OCI-LY7 (cell line): ENCODE data around the gene RAX. TPM values are rescaled to one million over a fixed set of nuclear protein-coding genes. Genes with fewer than 3 reads are reported as not detected.

Experiments used
- BruUV-seq: library from RNA; stranded (reverse); fragments of 400-500 nt; replicated peaks from 2 replicates; lab custom pipeline; 2021; lab: Mats Ljungman, UMichigan
- CTCF ChIA-PET: fragments of 300-600 bp; sonication (Branson Sonifier 250); formaldehyde crosslinking; loops from one replicate; lab custom pipeline; 2022; ENCODE audit warnings: antibody characterized with exemption; ENCODE audit not compliant: unreplicated experiment; lab: Charles Lee
- POLR2A ChIA-PET: fragments of 300-600 bp; sonication (Branson Sonifier 250); formaldehyde crosslinking; loops from one replicate; lab custom pipeline; 2022; ENCODE audit warnings: antibody characterized with exemption; lab: Charles Lee
- DNase-seq: peaks from one replicate; pipeline ENCODE4 v3.0.0-alpha.2; 2015; ENCODE audit warnings: low spot score
- H2AFZ ChIP-seq: fragments of 200-600 bp; sonication (generic), shearing (Covaris generic); 2 replicates; pipeline ENCODE4 v1.6.1; 2014; ENCODE audit warnings: mild to moderate bottlenecking, antibody characterized with exemption, low read length, moderate library complexity
- H3K27ac ChIP-seq: fragments of 200-600 bp; sonication (generic); 2 replicates; pipeline ENCODE4 v1.5.1; 2014; ENCODE audit warnings: mixed run types, low read depth, mild to moderate bottlenecking, moderate library complexity, low read length, inconsistent platforms; ENCODE audit not compliant: poor library complexity, severe bottlenecking
- H3K36me3 ChIP-seq: fragments of 200-600 bp; sonication (generic); 2 replicates; pipeline ENCODE4 v1.6.1; 2014; ENCODE audit warnings: mild to moderate bottlenecking, antibody characterized with exemption, low read length, moderate library complexity, mixed read lengths; ENCODE audit not compliant: insufficient read depth
- H3K4me1 ChIP-seq: fragments of 200-600 bp; sonication (generic); 2 replicates; pipeline ENCODE4 v1.5.1; 2014; ENCODE audit warnings: mild to moderate bottlenecking, low read length; ENCODE audit not compliant: insufficient read depth, poor library complexity, severe bottlenecking
- H3K4me2 ChIP-seq: fragments of 200-600 bp; sonication (generic); 2 replicates; pipeline ENCODE4 v1.6.1; 2014; ENCODE audit warnings: mild to moderate bottlenecking, low read length
- H3K4me3 ChIP-seq: fragments of 200-600 bp; sonication (generic); 2 replicates; pipeline ENCODE4 v1.5.1; 2014; ENCODE audit warnings: mild to moderate bottlenecking, low read depth, low read length; ENCODE audit not compliant: poor library complexity, severe bottlenecking
- H3K79me2 ChIP-seq: fragments of 200-600 bp; sonication (generic); 2 replicates; pipeline ENCODE4 v1.6.1; 2016; ENCODE audit warnings: low read depth, mild to moderate bottlenecking, low read length, moderate library complexity, mixed read lengths; ENCODE audit not compliant: insufficient read depth
- H3K9me2 ChIP-seq: fragments of 200-600 bp; sonication (generic); 2 replicates; pipeline ENCODE4 v1.6.1; 2016; ENCODE audit warnings: mild to moderate bottlenecking, low read length, mixed read lengths; ENCODE audit not compliant: insufficient read depth
- H3K9me3 ChIP-seq: fragments of 200-600 bp; sonication (generic); 2 replicates; pipeline ENCODE4 v1.6.1; 2014; ENCODE audit warnings: mild to moderate bottlenecking, mixed run types, low read length, mixed read lengths
- H4K20me1 ChIP-seq: fragments of 200-600 bp; sonication (generic); 2 replicates; pipeline ENCODE4 v1.6.1; 2014; ENCODE audit warnings: mild to moderate bottlenecking, antibody characterized with exemption, low read length, moderate library complexity, mixed read lengths; ENCODE audit not compliant: insufficient read depth
- EZH2phosphoT487 ChIP-seq: fragments of 200-600 bp; sonication (generic); IDR thresholded peaks from 2 replicates; pipeline ENCODE4 v1.6.1; 2018; ENCODE audit warnings: low read depth, borderline replicate concordance, mild to moderate bottlenecking, mixed run types, antibody characterized with exemption, low read length, moderate library complexity, mixed read lengths
- intact Hi-C: fragments of 100-400 bp; cut with micrococcal nuclease; formaldehyde crosslinking; loops from one replicate; pipeline ENCODE4 v1.10.0; 2022; ENCODE audit not compliant: unreplicated experiment
- total RNA-seq, 2 experiments: library from RNA; depleted of rRNA in 1 of 2; stranded (reverse); fragments of >200 nt in 1 of 2; shearing (Covaris generic) in 1 of 2; gene quantifications; 2 replicates each; pipeline ENCODE4 v1.2.3, GENCODE V29; 2014 to 2022
- TF ChIP-seq, protein P1 (sequence below): fragments of 200-600 bp; sonication (generic); conservative IDR thresholded peaks from 2 replicates; pipeline ENCODE4 v1.5.1; 2014; ENCODE audit warnings: mild to moderate bottlenecking, antibody characterized with exemption, low read length, moderate library complexity, mixed read lengths

Gene RAX
- total RNA-seq, 2 experiments from 2014 or later: not detected

DNA sequence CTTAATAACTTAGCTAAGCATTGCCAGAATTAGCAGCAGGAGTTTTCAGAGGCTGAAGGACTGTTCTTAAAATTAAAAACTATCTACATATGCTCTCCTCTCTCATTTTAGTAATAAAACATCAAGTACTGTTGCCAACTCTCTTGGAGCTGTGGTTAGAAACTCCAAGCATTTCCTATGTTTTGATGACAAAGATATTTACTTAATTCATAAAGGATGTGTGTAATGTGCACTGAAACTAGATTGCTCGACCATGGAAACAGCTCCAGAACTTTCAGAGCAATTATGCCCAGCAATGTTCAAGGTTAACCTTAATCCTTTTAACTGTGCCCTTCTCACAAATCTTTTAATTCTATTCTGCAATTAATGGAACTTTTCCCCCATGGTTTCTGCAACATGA, 44.9 kb downstream of the RAX start:
- ChIA-PET POLR2A (no interaction called here), CTCF (no interaction called here)
- DNase-seq: no peak
- H4K20me1 ChIP-seq: no peaks in the 10 kb centered on the region
- no peaks in the 10 kb centered on the region for H3K9me3 ChIP-seq
- no peak overlapping the region for H2AFZ ChIP-seq
- H3K79me2 ChIP-seq: no peaks in the 10 kb centered on the region
- TF ChIP-seq, protein P1, sequence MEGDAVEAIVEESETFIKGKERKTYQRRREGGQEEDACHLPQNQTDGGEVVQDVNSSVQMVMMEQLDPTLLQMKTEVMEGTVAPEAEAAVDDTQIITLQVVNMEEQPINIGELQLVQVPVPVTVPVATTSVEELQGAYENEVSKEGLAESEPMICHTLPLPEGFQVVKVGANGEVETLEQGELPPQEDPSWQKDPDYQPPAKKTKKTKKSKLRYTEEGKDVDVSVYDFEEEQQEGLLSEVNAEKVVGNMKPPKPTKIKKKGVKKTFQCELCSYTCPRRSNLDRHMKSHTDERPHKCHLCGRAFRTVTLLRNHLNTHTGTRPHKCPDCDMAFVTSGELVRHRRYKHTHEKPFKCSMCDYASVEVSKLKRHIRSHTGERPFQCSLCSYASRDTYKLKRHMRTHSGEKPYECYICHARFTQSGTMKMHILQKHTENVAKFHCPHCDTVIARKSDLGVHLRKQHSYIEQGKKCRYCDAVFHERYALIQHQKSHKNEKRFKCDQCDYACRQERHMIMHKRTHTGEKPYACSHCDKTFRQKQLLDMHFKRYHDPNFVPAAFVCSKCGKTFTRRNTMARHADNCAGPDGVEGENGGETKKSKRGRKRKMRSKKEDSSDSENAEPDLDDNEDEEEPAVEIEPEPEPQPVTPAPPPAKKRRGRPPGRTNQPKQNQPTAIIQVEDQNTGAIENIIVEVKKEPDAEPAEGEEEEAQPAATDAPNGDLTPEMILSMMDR: no peak
- no peak for TF ChIP-seq EZH2phosphoT487
- H3K4me1 ChIP-seq: no peaks in the 10 kb centered on the region
- intact Hi-C loops: no loop called here
- H3K4me2 ChIP-seq: no peak overlapping the region
- no peaks in the 10 kb centered on the region for H3K9me2 ChIP-seq
- H3K36me3 ChIP-seq: no peaks in the 10 kb centered on the region
- H3K4me3 ChIP-seq: no peak overlapping the region
- no peak overlapping the region for H3K27ac ChIP-seq
- BruUV-seq: no TSS peak

DNA sequence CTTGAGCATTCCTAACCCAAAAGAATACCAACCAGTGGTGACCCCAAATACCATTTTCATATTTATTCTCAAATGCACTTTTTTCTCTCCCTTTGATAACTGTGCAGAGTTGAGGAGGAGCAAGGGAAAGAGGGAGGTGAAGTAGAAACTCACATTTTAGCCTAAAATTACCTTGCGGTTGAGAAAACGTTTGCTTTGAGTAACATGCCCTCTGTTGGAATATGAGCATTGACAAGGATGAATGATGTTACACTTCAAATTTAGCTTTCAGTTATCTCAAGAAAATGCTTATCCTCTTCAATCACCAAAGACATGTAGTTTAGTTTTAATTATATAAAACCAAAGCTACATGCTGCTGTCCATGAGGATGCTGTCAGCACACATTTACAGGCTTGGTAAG, 50.9 kb downstream of the RAX start:
- Histone ChIP-seq H4K20me1 (no peaks in the 10 kb centered on the region), H3K9me2 (no peaks in the 10 kb centered on the region), H3K27ac (no peak overlapping the region), H3K4me3 (no peak overlapping the region), H2AFZ (no peak overlapping the region), H3K36me3 (no peaks in the 10 kb centered on the region), H3K9me3 (no peaks in the 10 kb centered on the region), H3K4me2 (no peak overlapping the region), H3K79me2 (no peaks in the 10 kb centered on the region), H3K4me1 (no peaks in the 10 kb centered on the region)
- no peak for DNase-seq
- TF ChIP-seq, protein P1: no peak
- TF ChIP-seq EZH2phosphoT487: no peak
- ChIA-PET POLR2A (interaction anchor here (0.6 kb wide), 1 partner anchor 1838 kb away, joined by 3 read pairs; no protein-coding TSS in a partner anchor), CTCF (no interaction called here)
- BruUV-seq: no TSS peak
- intact Hi-C loops: no loop called here

DNA sequence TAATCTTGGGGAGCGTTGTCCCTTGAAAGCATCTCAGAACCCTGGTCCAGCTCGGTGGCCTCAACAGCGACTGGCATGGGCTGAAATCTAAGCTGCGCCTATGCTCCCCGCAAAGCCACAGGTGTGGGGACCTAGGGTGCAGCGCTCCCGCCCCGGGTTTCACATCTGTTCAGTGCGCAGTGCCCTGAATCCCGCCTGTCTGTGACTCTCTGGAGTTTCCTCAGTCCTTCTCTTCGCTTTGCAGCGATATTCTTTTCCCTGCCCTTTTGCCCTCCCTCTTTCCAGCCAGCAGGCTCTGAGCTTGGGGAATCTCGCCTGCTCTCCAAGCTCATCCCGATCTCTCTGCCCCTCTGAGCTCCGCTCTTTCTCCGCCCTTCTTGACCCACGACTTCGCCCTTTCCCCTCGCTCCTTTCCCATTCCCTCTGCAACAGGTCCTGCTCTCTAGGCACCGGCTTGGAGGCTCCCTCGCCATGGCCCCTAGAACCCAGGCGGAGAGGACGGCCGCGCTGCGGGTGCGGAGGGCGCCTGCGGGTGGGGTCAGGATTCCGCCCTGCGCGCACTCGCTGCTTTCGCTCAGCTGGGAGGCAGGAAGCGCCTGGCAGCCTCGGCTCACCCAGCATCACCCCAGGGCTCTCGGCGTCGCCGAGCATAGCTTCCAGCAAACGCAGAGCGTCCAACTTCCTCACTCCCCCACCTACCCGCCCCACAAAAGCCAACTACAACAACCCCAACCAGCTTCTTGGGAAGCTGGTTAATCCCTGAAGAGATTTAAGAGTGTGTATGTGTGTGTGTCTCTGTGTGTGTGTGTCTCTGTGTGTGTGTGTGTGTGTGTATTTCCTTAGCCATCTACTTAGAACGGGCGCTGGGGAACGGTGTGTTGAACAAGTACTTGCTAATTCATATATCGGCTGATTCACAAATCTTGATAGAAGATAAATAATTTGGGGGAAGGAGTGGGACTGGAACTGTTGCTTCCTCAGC, 52.2 kb downstream of the RAX start:
- intact Hi-C loops: no loop called here
- CTCF ChIA-PET: interaction anchor here (0.6 kb wide), 1 partner anchor 11 kb away, joined by 4 read pairs; no protein-coding TSS in a partner anchor
- BruUV-seq: no TSS peak
- H3K9me2 ChIP-seq: no peaks in the 10 kb centered on the region
- TF ChIP-seq EZH2phosphoT487: no peak
- TF ChIP-seq, protein P1: no peak
- no peak overlapping the region for H2AFZ ChIP-seq
- no peak overlapping the region for H3K27ac ChIP-seq
- no peaks in the 10 kb centered on the region for H4K20me1 ChIP-seq
- H3K4me2 ChIP-seq: no peak overlapping the region
- no peak for DNase-seq
- H3K36me3 ChIP-seq: no peaks in the 10 kb centered on the region
- H3K4me1 ChIP-seq: no peaks in the 10 kb centered on the region
- POLR2A ChIA-PET: no interaction called here
- H3K9me3 ChIP-seq: no peaks in the 10 kb centered on the region
- H3K79me2 ChIP-seq: no peaks in the 10 kb centered on the region
- H3K4me3 ChIP-seq: no peak overlapping the region
